Activated CD8-positive, alpha-beta memory T cell treated with anti-CD3 and anti-CD28 coated beads for 4 hours (primary cell): ENCODE results near the gene LHX1.
A peak's percentile ranks its signal among the peaks of the same experiment; 100 is the strongest.

Experiments used
- DNase-seq, 2 donors: peaks; one replicate each; pipeline ENCODE4 v3.0.0-alpha.2; 2020; ENCODE audit warnings: low read depth in 2 of 2

The LHX1 gene

DNA sequence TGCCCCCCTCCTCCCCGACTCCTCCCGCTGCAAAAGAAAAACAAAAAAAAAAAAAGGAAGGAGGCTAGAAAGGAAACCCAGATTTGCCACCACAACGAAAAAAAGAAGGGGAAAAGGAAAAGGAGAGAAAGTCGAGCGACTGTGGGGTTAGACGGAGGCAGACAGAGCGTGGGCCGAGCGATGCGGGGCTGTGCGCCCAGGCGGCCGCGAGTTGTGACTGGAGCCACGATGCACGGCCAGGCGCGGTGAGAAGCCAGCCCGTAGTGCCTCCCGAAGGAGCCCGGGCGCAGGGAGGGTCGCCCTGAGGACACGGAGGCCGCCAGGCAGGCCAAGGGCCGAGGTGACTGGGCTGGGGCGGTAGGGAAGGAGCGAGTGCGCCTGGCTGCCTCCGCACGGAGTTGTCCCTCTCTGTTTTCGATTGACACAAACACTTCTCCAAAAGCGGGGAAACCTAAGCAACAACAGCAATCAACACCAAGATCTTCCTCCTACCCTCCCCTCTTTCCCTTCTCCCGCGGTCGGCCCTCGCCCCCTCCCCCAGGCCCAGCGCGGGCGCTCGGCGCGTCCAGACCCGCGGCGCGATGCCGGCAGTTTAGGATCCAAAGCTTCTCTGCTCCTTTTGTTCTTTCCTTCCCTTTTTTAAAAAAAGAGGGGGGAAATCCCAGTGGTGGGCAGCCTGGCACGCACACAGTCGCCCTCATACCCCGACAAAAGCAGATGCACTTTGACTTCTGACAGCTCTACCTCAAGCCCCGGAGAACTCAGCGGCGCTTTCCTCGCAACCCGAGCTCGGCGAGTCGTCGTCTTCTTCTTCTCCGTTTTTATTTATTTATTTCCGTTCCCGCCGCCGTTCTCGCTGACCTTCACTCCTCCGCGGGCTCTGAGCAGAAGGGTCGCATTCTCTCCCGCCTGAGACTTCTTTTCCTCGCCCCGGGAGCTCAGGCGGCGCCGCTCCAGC, at the start of gene LHX1:
Gene LHX1 (plus strand): TSS at position 475 of the 958 bp plus-strand sequence. CDS start 723 bp downstream, outside the sequence.
- DNase-seq: no peak

DNA sequence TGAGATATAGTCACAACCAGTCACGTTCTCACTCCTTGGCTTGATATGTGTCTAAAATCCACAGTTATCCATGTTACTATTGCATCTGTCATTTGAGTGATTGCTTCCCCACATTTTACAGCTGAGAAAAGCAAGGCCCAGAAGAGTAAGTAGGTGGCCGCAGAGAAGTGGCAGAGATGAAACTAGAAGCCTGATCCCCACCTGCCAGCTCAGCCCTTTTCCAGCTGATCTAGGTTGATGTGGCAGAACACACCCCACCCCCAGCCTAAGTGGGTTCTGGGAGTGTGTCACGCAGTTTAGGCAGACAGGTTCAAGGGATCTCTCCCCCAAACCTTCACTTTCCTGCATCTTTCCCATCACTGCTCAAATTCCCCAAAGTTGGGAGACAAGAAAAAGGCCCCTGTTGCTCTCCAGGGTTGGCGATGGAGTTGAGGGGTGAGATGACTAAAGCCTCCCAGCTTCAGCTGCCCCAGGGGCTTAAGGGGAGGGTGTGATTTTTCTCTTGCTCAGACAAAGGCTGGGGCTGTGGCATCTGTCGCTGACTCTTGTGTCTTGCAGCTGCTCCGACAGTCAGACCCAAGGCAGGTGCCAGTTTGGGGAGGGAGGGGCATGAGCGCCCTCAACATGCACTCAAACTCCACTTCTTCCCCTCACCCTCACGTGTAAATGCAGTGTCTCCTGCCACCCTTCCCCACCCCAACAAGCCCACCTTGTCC, 48.9 kb upstream of the LHX1 start:
- DNase-seq: no peak

DNA sequence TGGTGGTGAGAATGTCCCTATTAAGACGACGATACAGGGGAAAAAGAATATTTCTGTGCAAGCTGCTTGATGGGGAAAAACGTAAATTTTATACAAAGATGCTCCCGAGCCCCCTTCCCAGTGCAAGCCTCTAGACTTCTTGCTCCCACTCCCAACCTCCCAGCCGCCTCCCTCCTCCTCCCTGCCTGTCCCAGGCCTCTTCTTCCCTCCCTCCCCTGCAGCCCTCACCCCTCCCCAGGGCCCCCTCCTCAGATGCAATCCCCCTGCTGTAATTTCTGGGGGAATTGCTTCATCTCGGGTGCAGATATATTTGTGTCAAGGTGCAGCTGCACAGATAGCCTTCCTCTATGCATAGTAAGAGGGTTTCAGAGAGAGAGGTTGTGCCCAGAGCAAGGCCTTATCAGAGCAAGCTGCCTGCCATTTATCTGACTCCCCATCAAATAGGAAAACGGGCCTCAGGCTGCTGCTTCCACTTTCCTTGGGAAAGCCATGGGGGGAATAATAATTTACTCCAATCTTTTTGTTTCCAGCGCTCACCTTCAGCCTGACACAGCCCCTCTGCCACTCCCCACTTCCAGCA, 47.4 kb upstream of the LHX1 start:
- DNase-seq: no peak

DNA sequence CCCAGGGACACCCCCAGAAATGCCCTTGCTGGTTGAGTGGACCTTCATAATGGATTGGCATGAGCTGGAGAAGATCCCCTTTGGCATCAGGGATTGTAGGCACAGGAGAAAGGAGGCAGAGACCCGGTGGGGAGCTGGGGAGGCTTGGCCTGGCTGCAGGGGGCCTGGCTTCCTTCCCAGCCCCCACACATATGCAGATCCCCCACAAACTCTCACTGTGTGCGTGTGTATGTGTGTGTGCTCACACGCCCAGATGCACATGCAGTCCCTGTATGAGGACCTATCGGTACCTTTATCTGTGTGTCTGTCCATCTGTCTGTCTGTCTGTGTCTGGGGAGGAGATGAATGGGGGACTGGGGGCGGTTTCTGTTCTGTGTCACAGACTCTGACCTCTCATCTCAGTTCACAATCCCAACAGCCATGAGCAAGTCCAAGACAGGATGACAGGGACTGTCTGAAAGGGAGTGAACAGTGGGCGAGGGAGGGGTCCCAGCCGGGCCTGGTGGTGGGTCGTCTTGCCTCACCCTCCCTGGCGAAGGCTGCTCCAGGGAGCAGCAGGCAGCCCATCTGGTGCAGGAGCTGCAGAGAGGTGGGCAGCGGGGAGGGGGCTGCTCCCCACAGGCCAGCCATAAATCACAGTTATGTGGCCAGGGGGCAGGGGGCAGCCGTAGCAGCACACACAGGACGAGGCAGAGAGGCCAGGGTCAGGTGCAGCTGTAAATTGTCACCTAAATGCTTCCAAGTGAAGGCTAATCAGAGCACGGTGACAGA, 46.7 kb upstream of the LHX1 start:
- DNase-seq: no peak

DNA sequence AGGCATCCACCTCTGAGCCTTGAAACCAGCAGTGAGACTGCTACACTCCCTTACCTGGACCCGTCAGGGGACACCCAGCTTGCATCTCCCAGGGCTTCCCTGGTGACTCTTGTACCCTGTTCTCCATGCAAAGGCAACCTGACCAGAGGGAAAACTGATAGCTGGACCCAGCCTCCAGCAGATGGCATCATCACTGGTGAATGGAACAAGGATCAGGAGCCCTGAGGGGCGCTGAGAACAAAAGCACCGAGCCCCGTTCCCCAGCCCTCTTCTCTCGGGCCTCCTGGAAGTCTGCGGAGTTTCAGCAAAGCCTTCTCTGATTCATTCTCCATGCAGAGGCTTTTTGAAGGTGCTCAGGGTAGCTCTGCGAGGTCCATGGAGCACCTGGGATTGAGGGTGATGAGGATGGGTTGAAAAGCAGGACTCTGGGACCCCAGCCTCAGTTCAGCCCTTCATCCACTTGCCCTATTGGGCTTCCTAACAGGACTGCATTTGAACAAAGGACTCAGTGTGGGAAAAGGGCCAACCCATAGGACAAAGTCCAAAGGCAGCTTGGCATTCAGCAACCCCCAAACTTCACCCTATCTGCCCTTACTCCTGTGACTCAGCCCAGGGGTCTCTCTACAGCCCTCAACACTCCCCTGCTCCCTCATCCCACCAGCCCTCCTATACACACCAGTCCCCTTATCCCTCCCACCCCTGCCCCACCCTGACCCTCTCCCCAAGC, 45.0 kb upstream of the LHX1 start:
- DNase-seq: no peak

DNA sequence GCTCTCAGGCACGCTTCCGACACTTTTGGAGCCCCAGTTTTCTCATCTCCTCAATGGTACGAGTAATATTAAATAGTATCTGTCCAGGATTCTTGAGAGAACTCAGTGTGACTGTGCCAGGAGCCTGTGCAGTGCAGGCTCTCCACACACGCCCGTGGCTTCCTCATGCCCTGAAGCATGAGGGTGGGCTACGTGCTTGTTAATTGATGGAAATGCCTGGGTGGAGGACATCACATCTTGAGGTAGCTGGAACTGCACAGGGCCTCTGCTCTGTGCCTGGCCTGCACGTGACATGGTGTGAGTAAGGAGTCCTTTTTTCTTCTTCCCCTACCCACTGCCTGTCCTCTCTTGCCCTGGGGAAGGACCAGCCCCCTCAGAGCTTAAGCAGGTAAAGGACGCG, 43.1 kb upstream of the LHX1 start:
- DNase-seq: no peak

DNA sequence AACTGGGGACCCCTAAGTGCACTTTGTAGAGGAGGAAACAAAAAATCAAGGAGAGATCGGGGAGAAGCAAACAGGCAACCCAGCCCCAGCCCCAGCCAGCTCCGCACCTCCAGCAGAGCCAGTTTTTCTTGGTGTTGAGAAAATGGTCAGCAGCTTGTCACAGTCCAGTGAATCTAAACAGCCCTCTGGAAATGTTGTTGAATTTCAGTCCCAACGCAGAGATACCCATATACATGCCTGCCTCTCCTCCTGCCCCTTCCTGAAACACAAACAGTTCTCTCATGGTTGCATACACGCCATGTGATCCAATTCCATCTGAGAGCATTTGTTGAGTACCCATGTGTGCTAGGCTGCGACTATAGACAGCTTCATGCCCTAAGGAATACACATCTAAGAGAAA, 42.4 kb upstream of the LHX1 start:
- no peak for DNase-seq

DNA sequence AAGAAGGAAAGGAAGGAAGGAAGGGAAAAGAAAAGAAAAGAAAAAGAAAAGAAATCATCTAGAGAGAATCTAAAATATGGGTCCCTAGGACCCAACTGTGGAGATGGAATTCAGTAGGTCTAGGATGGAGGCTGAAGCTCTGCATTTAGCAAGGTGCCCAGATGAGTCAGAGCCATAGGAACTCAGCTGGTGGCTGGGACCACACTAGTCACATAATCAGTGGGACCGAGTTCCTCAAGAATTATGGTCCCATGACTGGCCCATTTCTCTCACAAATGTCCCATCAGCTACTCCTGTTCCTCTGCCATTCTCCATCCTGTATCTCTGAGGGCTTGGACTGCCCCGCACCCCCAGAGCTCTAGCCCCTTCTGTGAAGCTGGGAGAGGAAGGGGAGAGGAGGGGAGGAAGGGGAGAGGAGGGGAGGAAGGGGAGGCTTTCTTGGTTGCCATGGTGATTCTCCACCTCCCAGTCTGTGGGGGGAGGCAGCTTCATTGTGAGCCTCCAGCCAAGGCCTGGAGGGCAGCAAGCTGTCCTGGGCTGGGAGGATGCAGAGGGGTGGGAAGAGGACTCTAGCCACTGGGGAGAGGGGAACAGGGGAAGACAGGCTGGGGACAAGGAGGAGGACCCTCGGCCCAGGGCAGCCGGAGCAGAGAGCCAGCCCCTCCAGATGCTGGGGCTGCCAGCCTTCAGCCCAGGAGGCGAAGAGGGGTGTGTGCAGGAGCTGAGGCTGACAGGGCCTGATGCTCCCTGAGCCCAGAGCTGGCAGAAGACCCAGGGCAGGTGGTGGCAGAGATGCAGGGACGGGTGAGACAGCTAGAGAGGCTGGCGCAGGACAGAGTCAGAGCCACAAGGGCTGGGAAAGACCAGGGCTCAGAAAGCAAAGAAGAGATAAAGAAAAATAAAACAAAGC, 37.8 kb upstream of the LHX1 start:
- DNase-seq: no peak

DNA sequence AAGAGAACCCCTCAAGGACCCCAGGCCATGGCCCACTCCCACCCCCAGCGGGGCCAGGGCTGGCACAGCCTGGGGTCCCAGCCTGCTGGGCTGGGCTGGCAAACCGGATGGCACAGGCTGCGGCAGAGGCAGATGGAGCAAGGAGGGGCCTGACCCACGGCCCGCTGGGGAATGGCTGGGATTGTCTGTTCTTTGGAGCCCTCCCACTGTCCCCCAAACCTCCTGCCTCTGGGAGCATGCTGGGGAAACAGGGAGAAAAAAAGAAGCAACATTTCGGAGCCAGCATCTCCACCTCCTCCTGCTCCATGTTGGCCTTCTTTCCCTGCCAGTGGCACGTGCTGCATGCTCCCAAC, 37.1 kb upstream of the LHX1 start:
- no peak for DNase-seq

DNA sequence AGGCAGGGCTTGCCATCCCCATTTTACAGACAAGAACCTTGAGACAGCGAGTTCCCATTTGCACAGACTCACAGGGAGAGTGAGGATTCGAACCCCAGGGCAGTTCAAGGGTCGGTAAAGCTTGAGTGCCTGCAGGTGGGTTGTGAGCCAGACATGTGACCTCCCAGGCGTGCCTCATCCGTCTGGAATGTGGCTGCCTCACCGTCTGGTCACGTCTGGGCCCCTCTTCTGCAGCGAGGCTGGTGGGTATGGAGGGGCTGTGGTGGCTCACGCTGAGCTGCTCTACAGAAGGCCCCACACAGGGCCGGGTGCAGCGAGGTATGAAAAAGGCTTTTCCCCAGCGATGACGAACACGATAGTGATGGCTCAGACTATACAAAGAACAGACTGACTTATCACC, 35.8 kb upstream of the LHX1 start:
- no peak for DNase-seq

DNA sequence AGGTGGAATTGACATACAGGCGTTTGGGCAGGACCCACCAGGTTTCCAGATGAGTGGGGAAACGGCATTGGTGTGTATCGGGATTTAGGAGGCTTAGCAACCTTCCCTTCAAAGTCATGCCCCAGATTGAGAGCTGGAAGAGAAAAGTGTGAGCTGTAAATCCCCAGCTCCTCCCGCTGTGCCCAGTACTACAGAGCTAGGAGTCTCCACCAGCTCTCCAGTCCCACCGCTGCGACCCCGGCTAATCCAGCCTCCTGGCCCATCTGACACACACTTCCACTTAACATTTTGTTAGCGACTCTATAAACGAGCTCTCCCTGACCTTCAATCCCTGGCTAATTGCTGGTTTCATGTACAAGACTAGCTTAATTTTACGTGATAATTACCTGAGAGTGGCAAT, 29.9 kb upstream of the LHX1 start:
- no peak for DNase-seq

DNA sequence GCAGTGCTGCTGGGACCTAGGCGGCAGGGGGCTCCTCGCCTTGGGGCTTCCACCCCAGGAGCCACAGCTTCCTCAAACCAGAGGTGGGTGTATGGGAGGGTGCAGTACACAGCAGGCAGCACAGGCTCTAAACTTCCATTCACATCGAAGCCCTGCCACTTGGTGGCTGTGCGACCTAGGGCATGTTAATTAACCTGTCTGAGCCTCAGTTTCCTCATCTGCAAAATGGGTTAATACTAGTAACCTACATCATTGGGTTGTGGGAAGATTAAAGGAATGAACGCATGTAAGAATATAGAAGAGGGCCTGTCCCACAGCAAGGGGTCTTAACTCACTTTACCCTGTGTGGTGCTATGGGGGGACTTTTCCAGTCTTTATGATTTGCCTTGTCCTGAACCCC, 26.8 kb upstream of the LHX1 start:
- DNase-seq: no peak

DNA sequence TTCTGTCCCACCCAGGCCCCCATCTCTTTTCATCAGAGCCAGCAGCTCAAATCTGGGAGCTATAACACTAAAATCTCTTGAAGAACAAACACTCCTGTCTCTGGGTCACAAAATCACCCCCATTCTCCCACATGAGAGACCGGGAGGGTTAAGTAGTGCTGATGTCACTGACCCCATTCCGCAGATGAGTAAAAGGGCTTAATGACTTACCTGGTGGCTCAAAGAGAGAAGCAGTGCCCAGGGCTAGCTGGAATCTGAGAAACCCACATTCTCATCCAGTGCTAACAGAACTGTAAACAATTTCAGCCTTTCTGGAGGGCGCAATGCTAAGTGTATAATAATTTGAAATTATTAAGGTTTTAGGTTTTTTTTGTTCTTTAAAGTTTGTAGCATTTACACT, 26.3 kb upstream of the LHX1 start:
- no peak for DNase-seq

DNA sequence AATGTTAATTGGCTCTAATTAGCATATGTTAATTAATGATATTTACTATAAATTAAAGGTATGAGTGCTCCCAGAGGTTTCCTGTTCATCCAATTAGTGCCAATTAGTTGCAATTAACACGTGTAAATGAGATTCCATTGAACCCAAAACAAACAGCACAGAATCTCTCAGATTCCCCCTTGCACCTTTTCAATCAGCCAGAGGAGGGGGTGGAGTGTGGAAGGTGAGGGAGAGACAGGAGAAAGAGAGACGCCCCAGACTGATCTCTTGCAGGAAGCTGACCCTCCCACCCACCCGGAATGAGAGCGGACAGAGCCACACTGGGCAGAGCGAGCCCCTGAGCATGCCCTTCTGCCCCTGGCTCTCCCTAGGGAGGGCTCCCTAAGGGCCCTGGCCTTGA, 24.1 kb upstream of the LHX1 start:
- no peak for DNase-seq

DNA sequence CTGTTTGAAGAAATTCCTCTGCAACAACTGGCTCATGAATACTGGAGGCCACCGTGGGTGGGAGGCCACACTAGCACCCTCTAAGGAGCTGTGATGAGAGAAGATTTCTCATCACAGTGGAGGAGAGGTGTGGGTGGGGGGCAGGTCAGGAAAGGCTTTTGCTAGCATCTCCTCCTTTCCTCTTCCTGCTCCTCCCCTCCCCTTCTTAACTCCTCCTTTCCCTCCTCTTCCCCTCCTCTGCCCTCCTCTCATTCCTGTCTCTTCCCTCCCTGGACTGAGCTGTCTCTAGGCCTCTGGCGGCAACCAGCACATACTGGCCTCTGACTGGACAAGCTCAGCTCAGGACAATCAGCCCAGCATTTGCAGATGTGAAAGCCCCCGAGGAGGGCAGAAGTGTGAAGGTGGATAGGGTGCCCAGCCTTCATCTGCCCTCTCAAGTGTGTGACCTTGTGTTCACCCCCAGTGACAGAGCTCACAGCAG, 19.0 kb upstream of the LHX1 start:
- DNase-seq: no peak

DNA sequence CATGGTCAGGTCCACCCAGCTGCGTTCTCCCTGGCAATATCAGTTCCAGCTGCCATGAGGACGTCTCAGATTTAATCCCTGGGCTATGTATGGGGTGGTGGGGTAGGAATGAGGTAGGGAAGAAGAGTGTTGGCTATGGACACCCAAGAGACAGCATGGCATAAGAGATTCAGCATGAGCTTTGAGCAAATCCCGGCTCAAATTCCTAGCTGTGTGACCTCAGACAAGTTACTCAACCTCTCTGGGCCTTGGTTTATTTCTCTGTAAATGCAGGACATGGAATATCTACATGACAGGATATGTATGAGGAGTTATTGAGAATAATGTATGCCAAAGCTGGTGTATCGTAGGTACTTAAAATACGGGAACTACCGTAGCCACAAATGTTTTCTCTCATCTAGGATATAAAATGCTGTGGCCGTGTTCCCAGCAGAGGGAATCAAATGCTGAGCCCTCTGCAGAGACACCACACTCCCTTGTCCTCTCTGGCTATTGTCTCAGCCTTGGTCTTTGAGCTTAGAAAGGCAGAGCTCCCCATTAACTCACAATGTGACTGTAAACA, 17.8 kb upstream of the LHX1 start:
- no peak for DNase-seq

DNA sequence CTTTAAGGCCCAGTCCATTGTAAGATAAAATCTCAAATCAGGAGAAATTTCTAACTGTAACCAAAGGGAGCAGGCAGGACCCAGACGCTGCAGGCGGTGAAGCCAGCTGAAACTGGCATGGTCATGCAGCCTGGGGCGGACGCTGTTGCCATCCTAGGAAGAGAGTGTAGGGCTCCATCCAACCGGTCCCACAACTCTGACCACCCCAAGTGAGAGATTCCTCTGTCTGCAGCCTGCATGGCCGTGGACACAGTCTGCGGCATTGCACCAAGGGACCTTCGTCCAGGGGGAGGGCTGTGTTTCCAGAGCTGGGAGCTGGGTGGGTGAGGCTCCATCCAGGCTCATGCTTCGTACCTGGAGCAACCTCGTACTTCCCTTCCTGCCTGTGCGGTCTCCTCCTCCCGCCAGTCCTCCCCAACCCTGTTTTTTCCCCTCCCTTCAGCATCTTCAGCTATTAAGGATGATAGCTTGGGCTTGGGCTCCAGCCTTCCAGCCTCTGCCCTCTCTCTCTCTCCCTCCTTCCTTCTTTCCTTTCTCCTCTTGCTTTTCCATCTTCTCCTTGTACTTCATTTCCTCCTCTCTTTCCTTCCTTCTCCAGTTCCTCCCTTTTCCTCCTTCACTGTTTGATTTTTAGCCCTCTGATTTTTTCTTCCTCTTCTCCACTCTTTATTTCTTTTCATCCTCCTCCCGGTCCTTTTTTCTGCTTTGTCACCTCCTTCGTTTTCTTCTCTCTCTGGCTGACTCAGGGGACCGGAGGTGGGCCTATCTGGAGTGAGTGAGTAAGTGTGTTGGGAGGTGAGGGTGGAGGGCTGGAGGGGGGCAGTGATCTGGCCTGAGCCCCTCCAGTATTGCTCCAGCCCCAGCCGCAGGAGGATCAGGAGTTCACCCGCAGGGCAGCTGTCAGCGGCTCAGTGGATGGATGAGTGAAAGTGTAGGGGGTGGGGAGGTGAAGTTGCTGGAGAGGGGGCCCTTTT, 17.0 kb upstream of the LHX1 start:
- no peak for DNase-seq

DNA sequence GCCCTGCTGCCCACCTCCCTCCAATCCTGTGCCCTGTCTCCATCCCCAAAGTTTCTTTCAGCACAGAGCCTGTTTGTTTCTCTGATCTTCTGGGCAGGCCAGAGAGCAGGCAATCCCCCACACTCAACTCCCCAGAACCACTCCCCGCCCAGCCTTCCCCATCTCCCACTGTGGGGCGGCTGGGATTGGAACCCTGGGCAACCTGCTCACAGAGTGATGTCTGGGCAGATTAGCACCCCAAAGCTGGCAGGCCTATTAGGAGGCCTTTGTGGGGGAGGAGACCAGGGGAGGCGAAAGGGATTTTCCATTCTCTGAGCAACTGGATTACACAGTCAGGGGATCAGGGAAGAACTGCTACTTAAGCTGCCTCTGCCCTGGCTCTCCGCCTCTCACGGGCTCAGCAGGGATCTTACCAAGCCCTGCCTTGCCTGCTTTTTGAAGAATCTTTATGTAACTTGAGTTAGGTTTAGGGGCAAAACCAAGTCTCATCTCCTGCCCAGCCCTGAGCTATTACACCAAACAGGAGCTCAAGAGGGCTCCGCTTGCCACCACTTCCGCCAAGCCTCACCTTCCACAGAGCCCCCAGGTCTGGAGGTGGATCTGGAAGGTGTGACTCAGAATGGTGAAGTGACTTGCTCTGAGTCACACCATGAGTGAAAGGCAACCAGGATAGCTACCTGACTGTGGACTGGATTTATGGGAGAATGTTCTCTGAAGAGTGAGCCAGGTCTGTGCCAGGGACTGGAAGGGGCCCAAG, 16.0 kb upstream of the LHX1 start:
- peak in 1 of 2 donors; percentile 52 for DNase-seq
